ENCODE results near the gene GKN1. TPM values are rescaled to one million over a fixed set of nuclear protein-coding genes. Genes with fewer than 3 reads are reported as not detected.

The GKN1 gene
- polyA plus RNA-seq, 1 experiment, result not detected

DNA sequence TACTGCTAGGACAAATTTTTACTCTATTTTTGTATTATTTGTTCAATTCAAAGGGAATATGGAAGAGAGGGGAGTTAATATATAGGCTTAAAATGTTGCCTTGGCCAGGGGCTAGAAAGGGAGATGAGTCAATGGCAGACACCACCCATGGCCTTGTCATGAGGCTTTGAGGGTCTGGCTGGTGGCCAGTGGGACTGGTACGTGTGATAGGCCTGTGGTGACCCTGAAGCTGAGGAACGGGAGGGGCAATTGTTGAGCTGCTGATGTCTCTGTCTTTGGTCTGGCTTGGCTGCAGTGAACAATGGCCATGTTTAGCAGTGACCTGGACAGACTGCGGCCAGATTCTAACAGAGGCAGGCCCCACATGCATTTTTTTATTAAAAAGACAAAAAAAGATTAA is 18.5 kb downstream of the GKN1 start:
- Histone ChIP-seq H3K4me3 (ENCODE audit: low read depth, low read length) (no peak overlapping the region), H3K27me3 (ENCODE audit: control insufficient read depth, insufficient read depth, low read length) (no peaks in the 10 kb centered on the region; the same call in 1 of the 2 replicates), H3K36me3 (ENCODE audit: control insufficient read depth, insufficient read depth, low read length) (no peaks in the 10 kb centered on the region)
- DNase-seq (ENCODE audit: low read depth), result no peak
- CTCF ChIA-PET, result interaction anchor here (1.1 to 2.0 kb wide), 4 partner anchors 20 to 68 kb away, joined by 3 to 5 read pairs (median 4); partner anchors contain the start of gene ANTXR1
- TF ChIP-seq, protein P1, sequence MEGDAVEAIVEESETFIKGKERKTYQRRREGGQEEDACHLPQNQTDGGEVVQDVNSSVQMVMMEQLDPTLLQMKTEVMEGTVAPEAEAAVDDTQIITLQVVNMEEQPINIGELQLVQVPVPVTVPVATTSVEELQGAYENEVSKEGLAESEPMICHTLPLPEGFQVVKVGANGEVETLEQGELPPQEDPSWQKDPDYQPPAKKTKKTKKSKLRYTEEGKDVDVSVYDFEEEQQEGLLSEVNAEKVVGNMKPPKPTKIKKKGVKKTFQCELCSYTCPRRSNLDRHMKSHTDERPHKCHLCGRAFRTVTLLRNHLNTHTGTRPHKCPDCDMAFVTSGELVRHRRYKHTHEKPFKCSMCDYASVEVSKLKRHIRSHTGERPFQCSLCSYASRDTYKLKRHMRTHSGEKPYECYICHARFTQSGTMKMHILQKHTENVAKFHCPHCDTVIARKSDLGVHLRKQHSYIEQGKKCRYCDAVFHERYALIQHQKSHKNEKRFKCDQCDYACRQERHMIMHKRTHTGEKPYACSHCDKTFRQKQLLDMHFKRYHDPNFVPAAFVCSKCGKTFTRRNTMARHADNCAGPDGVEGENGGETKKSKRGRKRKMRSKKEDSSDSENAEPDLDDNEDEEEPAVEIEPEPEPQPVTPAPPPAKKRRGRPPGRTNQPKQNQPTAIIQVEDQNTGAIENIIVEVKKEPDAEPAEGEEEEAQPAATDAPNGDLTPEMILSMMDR (IDR thresholded peaks at IDR 0.05; ENCODE audit: insufficient read depth, low read depth, low read length), result no peak
- POLR2A ChIA-PET, result no interaction called here

DNA sequence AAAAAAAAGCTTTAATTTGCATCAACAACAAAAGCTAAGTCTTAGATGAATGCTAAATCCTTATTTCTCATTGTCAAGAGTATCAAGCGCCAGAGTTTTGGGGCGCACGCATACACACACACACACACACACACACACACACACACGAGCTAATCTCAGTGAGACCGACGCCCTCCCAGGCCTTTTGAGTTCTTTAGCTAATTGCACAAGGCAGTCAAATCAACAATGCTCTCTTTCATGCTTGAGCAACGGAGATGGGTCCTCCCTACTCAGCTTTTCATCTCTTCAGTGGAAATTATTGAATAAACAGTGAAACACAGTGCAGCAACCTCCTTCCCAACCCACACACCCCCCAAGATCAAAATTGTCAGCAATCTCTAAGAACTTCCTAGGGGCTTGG is 19.2 kb downstream of the GKN1 start:
- Histone ChIP-seq H3K27me3 (ENCODE audit: control insufficient read depth, insufficient read depth, low read length) (no peaks in the 10 kb centered on the region; the same call in 1 of the 2 replicates), H3K4me3 (ENCODE audit: low read depth, low read length) (no peak overlapping the region), H3K36me3 (ENCODE audit: control insufficient read depth, insufficient read depth, low read length) (no peaks in the 10 kb centered on the region)
- no peak for DNase-seq (ENCODE audit: low read depth)
- ChIA-PET POLR2A (interaction anchor here (0.6 kb wide), 1 partner anchor 360 kb away, joined by 4 read pairs; no protein-coding TSS in a partner anchor), CTCF (interaction anchor here (1.1 to 2.0 kb wide), 6 partner anchors 19 to 313 kb away, joined by 3 to 5 read pairs (median 4); partner anchors contain the start of gene ANTXR1)
- TF ChIP-seq, protein P1 (IDR thresholded peaks at IDR 0.05; ENCODE audit: insufficient read depth, low read depth, low read length), result no peak

DNA sequence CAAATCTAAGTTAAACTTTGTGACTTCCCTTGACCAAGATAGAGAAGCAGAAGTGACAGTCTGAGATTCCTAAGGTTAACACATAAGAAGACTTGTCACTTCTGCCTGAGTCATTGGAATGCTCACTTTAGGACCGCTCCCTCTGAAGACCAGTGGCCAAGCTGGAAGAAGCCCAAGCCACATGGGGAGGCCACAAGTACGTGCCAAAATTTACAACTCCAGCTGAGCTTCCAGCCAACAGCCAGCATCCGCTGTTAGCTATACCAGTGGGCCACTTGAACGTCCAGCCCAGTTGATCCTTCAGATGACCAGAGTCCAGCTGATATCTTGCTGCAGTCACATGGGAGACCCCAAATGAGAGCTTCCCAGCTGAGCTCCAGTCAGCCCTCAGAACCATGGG is 20.4 kb downstream of the GKN1 start:
- H3K27me3 ChIP-seq (ENCODE audit: control insufficient read depth, insufficient read depth, low read length), result no peaks in the 10 kb centered on the region
- H3K4me3 ChIP-seq (ENCODE audit: low read depth, low read length), result no peak overlapping the region
- TF ChIP-seq, protein P1 (IDR thresholded peaks at IDR 0.05; ENCODE audit: insufficient read depth, low read depth, low read length), result no peak
- H3K36me3 ChIP-seq (ENCODE audit: control insufficient read depth, insufficient read depth, low read length), result no peaks in the 10 kb centered on the region
- ChIA-PET POLR2A (no interaction called here), CTCF (interaction anchor here (1.2 to 2.0 kb wide), 4 partner anchors 17 to 312 kb away, joined by 4 to 6 read pairs (median 5); partner anchors contain the start of gene GKN1)
- peak; percentile 74 for DNase-seq (ENCODE audit: low read depth)

DNA sequence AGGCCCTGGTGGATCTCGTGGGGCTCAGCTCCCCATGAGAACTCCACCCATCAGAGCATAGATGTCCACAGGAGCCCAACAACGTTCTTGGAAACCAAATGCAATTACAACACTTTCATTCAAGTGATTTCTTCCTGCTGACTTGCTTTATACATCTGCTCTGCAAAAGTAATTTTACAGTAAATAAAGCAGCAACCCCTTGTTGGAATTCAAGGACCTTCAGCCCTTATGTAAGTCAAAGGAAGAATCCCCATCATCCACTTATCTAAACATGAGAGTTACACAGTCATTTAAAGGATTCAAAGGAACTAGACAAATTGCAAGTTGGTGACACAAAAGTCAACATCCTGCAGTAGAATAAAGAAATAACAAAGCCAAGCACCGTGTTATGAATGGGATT is 21.5 kb downstream of the GKN1 start:
- Histone ChIP-seq H3K27me3 (ENCODE audit: control insufficient read depth, insufficient read depth, low read length) (no peaks in the 10 kb centered on the region), H3K36me3 (ENCODE audit: control insufficient read depth, insufficient read depth, low read length) (no peaks in the 10 kb centered on the region), H3K4me3 (ENCODE audit: low read depth, low read length) (no peak overlapping the region)
- TF ChIP-seq, protein P1 (IDR thresholded peaks at IDR 0.05; ENCODE audit: insufficient read depth, low read depth, low read length), result no peak
- CTCF ChIA-PET, result interaction anchor here (0.6 to 1.6 kb wide), 4 partner anchors 16 to 312 kb away, joined by 3 to 5 read pairs (median 3); no protein-coding TSS in a partner anchor
- POLR2A ChIA-PET, result no interaction called here
- no peak for DNase-seq (ENCODE audit: low read depth)

DNA sequence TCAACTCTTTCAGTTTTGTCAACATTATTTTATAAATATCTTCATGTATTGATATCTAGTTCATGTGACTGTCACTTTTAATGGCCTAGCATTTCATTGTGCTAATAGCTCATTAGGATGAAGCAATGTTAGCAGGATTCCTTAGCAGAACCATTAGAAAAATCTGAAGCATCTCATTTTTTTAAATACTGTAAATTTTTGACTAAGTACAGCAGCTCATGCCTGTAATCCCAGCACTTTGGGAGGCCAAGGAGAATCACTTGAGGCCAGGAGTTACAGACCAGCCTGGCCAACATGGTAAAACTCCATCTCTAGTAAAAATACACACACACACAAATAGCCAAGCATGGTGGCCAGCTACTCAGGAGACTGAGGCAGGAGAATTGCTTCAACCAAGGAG is 23.0 kb downstream of the GKN1 start:
- ChIA-PET POLR2A (interaction anchor here (0.6 kb wide), 1 partner anchor 8 kb away, joined by 3 read pairs; no protein-coding TSS in a partner anchor), CTCF (interaction anchor here (1.7 kb wide), 1 partner anchor 116 kb away, joined by 4 read pairs; no protein-coding TSS in a partner anchor)
- TF ChIP-seq, protein P1 (IDR thresholded peaks at IDR 0.05; ENCODE audit: insufficient read depth, low read depth, low read length), result no peak
- DNase-seq (ENCODE audit: low read depth), result no peak
- Histone ChIP-seq H3K36me3 (ENCODE audit: control insufficient read depth, insufficient read depth, low read length) (no peaks in the 10 kb centered on the region), H3K4me3 (ENCODE audit: low read depth, low read length) (no peak overlapping the region), H3K27me3 (ENCODE audit: control insufficient read depth, insufficient read depth, low read length) (no peaks in the 10 kb centered on the region)

All from BJ (cell line).